Fibroblast of lung (primary cell): ENCODE data around the gene TBC1D22A.

Experiments used
- CTCF ChIP-seq, 2 donors: IDR thresholded peaks in 1 of 2; conservative IDR thresholded peaks in 1 of 2; 1 replicate in 1 of 2; 2 replicates in 1 of 2; pipeline ENCODE4 v1.5.1; 2011 to 2012; ENCODE audit warnings: low read length in 2 of 2, control low read depth in 1 of 2, inconsistent platforms in 1 of 2, low read depth in 1 of 2, mild to moderate bottlenecking in 1 of 2
- EZH2 ChIP-seq: IDR thresholded peaks from 2 replicates; pipeline ENCODE4 v1.5.1; 2012; ENCODE audit warnings: low read length, control low read depth, mild to moderate bottlenecking; ENCODE audit errors: missing control alignments

DNA sequence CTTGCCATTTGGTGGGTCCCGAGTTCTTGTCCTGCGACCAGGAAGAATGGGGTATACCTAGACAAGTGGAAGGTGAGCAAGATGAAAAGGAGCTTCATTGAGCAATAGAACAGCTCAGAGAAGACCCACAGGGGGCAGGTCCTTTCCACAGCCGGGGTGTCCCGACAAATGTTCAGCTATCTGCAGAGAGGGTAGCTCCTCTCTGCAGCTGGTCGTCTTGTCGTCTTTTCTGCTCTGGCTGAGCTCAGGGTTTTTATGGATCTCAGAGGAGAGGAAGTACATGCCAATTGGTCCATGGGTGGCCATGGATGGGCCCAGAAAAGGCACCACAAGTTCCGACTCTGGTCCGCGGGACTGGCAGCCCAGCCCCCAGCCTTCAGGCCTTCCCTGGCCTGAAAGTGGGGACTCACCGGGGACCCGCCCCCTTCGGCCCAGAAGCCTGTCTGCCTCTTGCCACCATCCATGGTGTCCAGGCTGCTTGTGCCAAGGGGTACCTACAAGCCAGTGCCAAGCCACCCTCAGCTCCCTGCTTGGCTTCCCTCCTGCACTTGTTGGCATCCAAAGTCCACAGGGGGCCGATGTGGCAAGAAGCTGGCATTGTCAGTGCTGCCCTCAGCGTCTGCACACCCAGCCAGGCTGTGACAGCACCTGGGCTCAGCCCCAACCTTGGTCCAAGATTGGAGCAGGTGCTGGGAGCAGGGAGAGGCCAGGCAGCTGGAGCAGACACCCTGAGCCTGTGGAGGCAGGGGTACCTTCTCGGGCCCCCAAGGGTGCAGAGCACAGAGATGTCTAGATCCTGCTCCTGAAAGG is 438.9 kb downstream of the TBC1D22A start:
- TF ChIP-seq CTCF (conservative IDR thresholded peaks at IDR 0.05 in 1 of 2, IDR thresholded peaks at IDR 0.05 in 1 of 2; ENCODE audit: low read depth in 1 of 2, low read length in 2 of 2), result no peak
- TF ChIP-seq EZH2, result no peak
